GM12864 (cell line): ENCODE measurements around the gene ARPC3.
"Not testable (repeated sequence)": the region's sequence is repeated elsewhere in the genome, so short reads cannot be mapped to it uniquely, and the experiment has no call there.

Experiments
- DNase-seq: peaks from one replicate; pipeline ENCODE4 v3.0.0-alpha.2; 2011; ENCODE audit warnings: low read depth
- H3K4me3 ChIP-seq: 2 replicates; pipeline ENCODE4 v1.5.1; 2011; ENCODE audit warnings: mild to moderate bottlenecking, low read depth, low read length, control low read depth
- TF ChIP-seq, protein P1 (sequence below): IDR thresholded peaks from 2 replicates; pipeline ENCODE4 v1.5.1; 2011; ENCODE audit warnings: low read depth, mild to moderate bottlenecking, moderate library complexity, low read length, control low read depth, inconsistent platforms; ENCODE audit errors: missing control alignments

ARPC3 gene

GRCh38 chr12:110431957-110432587, 18.1 kb downstream of the ARPC3 start:
- H3K4me3 ChIP-seq = no peak overlapping the region; the same call in 1 of the 2 replicates
- TF ChIP-seq, protein P1, sequence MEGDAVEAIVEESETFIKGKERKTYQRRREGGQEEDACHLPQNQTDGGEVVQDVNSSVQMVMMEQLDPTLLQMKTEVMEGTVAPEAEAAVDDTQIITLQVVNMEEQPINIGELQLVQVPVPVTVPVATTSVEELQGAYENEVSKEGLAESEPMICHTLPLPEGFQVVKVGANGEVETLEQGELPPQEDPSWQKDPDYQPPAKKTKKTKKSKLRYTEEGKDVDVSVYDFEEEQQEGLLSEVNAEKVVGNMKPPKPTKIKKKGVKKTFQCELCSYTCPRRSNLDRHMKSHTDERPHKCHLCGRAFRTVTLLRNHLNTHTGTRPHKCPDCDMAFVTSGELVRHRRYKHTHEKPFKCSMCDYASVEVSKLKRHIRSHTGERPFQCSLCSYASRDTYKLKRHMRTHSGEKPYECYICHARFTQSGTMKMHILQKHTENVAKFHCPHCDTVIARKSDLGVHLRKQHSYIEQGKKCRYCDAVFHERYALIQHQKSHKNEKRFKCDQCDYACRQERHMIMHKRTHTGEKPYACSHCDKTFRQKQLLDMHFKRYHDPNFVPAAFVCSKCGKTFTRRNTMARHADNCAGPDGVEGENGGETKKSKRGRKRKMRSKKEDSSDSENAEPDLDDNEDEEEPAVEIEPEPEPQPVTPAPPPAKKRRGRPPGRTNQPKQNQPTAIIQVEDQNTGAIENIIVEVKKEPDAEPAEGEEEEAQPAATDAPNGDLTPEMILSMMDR = no peak
- no peak for DNase-seq

GRCh38 chr12:110429676-110430075, 20.5 kb downstream of the ARPC3 start:
- H3K4me3 ChIP-seq, DNase-seq: not testable (repeated sequence)

GRCh38 chr12:110426406-110426805, 23.7 kb downstream of the ARPC3 start:
- H3K4me3 ChIP-seq = no peak overlapping the region
- TF ChIP-seq, protein P1 = no peak
- no peak for DNase-seq

GRCh38 chr12:110424237-110424636, 25.9 kb downstream of the ARPC3 start:
- TF ChIP-seq, protein P1 = no peak
- DNase-seq = no peak
- no peak overlapping the region for H3K4me3 ChIP-seq

DNA sequence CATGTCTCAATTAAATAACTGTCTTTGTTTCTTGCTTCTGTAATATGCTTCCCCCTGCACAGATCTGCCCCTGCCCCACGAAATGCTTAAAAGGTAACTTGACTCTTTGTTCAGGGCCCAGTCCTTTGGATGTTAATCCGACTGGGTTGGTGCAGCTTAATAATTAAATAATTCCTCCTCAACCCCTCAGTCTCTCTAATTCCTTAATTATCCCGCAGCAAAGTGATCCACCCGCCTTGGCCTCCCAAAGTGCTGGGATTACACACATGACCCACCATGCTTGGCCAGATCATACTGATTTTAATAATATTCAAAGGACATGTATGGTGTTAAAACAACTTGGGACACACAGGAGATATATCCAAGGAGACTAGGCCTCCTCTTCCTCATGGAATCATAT, 28.4 kb downstream of the ARPC3 start:
- H3K4me3 ChIP-seq = no peak overlapping the region
- TF ChIP-seq, protein P1 = no peak
- DNase-seq = no peak

DNA sequence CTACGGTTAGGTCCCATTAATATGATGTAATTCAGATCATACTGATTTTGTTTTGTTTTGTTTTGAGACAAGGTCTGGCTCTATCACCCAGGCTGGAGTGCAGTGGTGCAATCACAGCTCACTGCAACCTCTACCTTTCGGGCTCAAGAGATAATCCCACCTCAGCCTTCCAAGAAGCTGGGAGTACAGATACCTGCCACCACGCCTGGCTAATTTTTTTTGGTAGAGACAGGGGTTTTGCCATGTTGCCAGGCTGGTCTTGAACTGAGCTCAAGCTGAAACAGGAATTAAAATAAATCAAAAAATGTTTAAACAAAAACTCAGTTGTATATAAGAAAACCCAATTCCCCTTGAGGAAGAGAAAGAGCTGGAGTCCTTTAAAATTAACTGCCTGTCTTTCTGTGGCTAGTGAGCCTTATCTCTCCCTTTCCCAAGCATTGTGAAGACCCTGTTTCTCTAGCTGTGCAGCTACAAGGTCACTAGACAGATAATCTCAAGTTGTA, 28.9 kb downstream of the ARPC3 start:
- DNase-seq = no peak
- no peak overlapping the region for H3K4me3 ChIP-seq
- TF ChIP-seq, protein P1 = no peak

GRCh38 chr12:110420644-110421043, 29.5 kb downstream of the ARPC3 start:
- not testable (repeated sequence) for H3K4me3 ChIP-seq, DNase-seq

DNA sequence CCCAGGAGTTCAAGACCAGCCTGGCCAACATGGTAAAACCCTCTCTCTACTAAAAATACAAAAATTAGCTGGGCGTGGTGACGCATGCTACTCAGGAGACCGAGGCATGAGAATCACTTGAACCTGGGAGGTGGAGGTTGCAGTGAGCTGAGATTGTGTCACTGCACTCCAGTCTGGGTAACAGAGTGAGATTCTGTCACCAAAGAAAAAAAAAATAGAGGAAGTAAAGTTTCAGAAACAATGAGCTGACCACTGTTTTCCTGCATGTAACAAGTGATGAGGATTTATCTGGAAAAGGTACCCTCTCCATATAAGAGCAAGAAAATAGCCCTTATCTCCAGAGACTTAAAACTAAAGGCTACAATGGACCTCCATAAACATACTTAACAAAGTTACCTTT, 33.0 kb downstream of the ARPC3 start:
- not testable (repeated sequence) for DNase-seq, H3K4me3 ChIP-seq

GRCh38 chr12:110410086-110410485, 40.1 kb downstream of the ARPC3 start:
- H3K4me3 ChIP-seq, DNase-seq: not testable (repeated sequence)

GRCh38 chr12:110405126-110405662, 44.9 kb downstream of the ARPC3 start:
- DNase-seq, H3K4me3 ChIP-seq: not testable (repeated sequence)
